ENCODE results near the gene VPS37B.

VPS37B gene

DNA sequence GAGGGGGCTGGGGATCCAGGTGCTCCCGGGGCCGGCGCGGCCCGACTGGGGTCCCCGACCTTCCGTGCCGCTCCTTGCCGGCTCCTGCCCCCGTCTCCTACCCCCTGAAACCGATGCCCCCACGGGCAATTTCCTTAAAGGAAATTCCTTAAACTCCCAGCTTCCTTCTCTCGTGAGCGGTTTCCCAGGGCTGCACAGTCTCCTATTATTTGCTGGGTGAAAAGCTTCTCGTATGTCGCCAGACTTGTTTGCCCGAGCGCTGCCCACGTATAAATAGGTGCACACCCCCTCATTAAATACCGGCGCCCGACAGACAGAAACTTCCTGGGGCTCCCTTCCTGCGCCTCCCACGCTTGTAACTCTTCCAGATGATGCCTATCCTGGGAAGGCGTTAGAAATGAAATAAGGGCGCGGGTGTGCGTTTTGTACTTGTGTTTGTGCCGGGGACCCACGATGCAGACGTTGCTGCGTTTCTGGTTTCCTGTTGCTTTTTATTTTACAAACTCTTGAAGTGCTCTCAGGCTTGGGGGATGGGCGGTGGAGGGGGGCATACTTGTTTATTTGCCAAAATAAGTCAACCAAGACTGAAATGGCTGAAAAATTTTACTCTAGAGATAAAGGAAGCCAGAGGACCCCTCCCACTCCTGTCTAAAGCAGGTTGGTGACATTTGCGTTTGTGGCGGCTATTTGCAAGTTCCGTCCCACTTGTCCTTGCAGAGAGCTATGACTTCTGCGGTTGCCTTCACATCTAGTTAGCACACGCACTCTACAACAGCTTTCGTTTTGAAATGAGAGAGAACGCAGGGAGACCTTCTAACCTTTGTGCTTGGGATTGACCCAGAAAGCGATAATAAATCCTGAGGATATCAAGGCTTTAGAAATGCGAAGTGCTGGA lies 59.6 kb downstream of the VPS37B start:
- peak; percentile 47 for DNase-seq

DNA sequence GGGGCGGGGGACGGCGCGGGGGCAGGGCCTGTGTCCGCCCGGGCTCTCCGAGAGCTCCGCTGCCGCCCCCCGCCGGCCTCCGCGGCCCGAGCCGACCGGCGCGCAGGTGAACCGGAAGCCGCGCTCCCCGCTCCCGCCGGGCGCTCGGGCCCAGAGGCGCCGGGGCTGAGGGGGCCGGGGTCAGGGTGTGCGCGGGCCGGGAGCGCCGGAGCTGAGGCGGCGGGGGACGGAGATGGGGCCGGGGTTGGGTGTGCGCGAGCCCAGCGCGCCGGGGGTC lies 60.2 kb downstream of the VPS37B start:
- DNase-seq = no peak

DNA sequence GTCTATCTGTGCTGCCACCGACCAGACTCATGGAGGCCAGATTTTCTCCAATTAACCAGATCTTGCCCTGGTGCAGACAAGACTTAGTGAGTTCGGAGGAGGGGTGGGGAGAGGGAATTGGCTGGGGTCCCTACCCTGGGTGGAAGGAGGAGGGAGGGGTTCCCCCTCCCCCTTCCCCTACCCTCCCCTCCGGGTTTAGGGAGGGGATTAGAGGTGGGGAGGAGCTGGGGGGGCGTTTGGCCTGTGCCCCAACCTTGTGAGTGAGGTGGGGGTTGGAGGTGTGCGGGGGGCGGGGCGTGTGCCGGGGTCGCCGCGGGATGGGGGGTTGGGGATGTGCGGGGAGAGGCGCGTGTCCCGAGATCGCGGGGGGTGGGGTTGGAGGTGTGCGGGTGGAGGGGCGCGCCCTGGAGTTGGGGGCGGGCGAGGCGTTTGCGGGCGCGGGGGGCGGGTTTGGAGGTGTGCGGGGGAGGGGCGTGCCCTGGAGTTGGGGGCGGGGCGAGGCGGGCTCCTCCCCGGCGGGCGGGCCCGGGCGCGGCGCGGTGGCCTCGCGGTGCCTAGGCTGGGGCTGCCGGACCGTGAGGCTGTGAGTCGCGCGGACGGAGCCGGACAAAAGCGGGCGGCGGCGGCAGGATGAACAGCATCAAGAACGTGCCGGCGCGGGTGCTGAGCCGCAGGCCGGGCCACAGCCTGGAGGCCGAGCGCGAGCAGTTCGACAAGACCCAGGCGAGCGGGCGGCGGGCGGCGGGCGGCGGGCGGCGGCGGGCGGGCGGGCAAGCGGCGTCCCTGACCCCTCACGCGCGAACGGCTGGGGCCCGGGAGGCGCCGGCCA lies 60.8 kb downstream of the VPS37B start, which contains the start of gene HIP1R:
Gene HIP1R, plus strand, starts transcription at position 537 of the 829 bp plus-strand sequence. Its CDS starts 94 bp downstream, at position 631.
- DNase-seq = peak; percentile 68

DNA sequence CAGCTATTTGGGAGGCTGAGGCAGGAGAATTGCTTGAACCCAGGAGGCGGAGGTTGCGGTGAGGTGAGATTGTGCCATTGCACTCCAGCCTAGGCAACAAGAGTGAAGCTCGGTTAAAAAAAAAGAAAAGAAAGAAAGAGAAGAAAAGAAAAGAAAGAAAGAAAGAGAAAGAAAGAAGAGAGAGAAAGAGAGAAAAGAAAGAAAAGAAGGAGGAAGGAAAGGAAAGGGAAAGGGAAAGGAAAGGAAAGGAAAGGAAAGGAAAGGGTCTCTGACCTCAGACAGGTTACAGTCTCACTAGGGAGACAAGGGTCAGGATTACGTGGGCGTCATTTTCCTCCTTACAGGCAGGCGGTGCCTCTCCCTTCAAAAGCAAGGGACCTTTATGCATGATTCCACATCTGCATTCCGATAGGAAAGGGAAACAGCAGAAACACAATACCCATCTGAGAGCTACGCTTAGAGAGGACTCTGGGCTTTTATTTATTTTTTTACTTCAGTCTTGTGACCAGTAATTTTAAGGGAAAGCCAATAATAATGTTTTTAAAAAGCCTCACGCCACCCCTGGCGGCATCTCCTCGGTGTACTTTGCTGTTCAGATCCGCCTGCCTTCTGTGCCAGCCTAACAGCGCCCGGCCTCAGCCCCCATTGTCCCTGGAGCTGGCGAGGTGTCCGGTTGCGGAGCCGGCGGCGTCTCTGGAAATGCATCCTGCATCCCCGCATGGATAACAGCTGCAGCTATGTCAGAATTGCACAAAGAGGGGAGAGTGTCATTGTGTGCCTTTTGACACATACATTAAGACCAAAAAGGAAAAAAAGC lies 61.6 kb downstream of the VPS37B start:
- DNase-seq = no peak

DNA sequence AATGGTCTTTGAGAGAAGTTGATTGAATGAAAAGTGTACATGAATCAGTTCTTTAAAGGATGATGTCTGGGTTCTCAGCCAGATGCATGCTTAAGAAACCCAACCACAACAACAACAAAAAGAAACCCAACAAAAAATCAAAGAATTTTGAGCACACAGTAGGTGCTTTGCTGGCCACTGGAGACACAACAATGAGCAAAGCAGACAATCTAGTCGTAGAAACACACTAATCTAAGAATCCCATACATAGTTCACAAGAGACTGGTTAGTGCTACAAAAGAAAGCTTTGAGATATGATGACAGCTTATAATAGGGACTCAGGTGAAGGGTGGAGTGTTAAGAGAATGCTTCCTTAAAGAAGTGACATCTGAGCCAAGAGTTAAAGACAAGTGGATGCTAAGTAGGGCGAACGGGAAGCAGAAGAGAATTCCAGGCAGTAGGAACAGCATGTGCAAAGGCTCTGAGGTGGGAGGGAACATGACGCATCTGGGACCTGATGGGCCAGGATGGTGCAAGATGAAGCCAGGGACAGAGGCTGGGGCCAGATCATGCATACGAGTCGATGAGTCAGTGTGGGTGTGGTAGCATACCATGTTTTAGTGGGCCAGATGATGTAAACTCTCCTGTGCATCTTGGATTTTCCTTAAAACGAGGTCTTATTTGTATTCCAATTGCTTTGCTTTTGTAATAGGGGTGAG lies 65.3 kb downstream of the VPS37B start:
- no peak for DNase-seq

DNA sequence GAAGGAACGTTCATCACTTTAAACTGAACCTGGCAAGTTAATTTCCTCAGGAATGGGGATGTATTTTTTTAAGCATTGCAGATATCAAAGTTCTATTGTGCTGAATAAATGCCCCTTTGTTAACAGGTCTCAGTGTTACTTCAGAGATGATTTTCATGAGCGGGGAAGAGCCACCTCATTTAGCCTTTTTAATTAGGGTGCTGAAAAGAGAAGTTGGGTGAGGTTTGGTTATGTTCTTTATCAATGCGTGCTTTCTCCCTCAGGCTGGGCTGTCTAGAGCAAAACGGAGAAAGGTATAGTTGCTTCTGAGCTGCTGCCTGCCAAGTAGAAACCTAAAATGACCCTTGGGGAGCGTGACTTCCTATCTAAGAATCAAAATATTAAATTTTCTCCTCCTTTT lies 68.7 kb downstream of the VPS37B start:
- DNase-seq = no peak

DNA sequence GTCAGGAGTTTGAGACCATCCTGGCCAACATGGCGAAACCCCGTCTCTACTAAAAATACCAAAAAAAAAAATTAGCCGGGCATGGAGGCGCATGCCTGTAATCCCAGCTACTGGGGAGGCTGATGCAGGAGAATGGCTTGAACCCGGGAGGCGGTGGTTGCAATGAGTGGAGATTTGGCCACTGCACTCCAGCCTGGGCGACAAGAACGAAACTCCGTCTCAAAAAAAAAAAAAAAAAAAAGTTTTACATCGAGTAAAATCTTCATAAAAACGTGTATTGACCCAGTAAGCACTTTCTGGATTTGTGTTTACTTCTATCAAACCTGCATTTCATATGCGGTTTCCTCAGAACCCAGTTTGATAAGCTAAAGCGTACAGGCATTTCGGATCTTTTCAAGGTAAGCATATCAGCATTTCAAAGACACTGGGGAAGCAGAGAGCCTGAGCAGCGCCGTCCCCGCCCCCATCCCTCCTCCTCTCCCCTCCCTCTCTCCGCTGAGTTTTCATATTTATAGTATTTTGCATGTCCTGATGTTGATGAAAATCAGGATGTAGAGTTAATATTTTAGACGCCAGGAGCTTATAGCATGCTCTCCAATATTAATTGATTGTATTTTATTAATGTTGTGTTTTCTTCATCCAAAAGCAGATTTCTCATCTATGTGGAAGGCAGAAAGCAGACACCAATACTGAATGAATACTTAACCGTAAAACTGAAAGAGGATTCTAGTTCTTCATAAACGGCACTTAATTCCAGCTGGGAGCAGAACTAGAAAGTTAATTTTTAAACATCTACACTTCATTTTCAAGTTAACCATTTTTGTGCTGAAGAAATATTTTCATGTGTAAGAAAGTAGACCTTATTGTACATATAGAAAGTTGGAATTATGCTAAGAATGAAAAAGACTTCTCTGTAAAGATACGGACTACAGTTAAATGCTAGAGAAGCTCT lies 69.9 kb downstream of the VPS37B start:
- no peak for DNase-seq

DNA sequence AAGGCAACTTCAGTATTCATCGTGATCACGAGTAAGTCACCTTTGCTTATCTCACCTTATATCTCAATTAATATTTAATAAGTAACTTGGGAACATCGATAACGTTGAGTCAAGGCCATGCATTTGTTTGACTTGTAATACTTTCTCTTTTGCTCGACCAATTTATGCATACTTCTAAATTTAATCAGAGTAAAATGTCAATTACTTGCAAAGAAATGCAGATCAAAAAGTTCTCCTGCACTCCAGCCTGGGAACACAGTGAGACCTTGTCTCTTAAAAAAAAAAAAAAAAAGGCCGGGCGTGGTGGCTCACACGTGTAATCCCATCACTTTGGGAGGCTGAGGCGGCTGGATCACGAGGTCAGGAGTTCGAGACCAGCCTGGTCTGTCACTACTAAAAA lies 72.5 kb downstream of the VPS37B start:
- DNase-seq = no peak

DNA sequence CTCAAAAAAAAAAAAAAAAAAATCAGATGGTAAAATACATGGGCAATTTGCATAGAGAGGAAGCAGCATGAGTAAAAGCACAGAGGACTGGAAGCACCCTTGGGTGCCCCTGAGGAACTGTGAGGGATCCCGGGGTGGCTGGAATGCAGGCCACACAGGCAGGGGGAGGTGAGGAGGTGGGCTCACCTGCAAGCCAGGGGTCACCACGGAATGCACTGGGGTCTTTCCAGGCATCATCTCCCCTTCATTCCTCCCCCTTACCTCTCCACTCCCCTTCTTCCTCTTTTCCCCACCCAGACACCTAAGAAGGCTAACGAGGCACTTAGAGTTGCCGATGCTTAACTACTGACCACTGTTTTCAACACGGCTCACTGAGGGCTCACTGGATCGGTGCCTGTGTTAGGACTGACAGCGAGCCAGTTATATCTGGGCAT lies 75.1 kb downstream of the VPS37B start:
- no peak for DNase-seq

DNA sequence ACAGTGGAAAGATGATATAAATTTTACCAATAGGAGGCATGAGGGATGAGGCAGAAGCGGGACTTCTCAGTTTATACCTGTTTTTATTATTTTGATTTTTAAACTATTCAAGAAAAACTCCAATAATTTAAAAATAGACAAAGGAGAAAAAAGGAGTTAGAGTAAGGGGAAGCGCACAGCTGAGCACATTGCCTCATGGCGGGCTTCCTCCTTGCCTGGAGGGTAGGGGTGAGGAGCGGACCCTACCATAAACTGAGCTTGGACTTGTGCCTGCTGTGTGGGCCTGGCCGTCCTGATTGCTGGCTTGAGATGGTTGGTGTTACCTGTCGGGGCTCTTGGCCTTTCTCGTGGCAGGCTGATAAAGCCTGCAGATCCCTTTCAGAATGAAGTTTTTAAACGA lies 75.8 kb downstream of the VPS37B start:
- DNase-seq = no peak

DNA sequence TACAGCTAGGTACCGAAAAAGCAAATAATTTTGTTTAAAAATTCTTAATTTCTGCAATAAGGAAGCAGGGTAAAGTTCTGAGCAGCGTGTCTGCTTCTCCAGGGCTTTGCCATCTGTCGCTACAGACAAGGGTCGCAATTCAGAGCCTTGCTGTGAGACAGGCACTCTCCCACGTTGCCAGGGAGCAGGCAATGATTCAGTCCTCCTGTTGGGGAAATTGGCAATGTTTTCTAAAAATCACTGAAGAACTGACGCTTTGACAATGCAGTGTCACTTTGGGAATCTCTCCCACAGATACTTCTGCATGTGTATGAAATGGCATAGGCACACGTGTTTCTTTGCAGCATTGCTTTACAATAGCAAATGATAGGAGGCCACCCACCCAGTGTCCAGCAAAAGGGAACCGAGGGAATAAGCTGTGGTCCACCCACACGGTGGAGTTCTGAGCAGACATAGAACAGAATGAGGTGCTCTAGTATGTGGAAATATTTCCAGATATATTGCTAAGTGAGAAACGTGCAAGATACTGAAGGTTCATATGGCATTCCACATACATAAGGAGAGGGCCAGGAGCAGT lies 76.6 kb downstream of the VPS37B start:
- DNase-seq = no peak
